ENCODE measurements around the gene NEGR1. TPM values are rescaled to one million over a fixed set of nuclear protein-coding genes. Genes with fewer than 3 reads are reported as not detected.

Gene NEGR1
- total RNA-seq, 1 experiment from 2014 or later: 0.05 TPM

DNA sequence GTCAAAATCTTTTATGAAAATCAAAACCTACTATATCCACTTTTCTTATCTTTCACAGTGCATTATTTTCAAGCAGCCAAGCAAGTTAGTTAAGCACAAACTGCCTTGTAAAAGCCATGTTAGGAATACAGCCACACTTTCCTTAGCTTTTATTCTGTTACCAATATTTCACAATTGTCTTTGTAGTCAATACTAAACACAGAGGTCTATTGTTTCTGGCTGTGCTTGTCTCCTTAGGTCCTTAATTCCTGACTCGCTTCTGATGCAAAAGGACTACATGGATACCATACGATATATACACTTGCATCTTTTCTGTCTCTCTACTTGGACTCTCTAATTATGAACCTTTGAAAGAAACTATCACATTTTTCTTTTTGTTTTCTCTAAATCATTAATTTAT, 331.8 kb downstream of the NEGR1 start (continued):
- TF ChIP-seq POLR2A (IDR thresholded peaks at IDR 0.05; ENCODE audit: borderline replicate concordance, extremely low read depth, insufficient read depth, insufficient read length) (no peak), ELF1 (IDR thresholded peaks at IDR 0.05; ENCODE audit: borderline replicate concordance, low read depth) (no peak), CEBPB (IDR thresholded peaks at IDR 0.05; ENCODE audit: low read depth) (no peak)

DNA sequence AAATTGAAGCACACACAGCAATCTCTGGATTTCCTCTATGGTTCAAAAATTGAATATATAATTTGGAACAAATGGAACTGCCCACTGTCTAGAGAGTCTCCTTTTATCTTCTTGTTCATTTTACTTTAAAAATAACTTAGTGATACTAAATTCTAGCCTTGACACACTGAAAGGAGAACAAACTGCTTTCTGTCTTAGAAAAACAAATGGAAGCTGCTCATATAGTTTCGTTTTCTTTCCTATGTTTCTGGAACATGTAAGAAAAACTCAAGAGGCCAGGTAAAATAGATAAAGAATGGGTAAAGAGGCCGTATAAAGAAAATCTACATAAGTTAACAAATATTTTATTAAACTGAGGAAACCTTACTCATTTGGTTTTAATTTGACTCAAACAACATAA, 332.7 kb downstream of the NEGR1 start:
- ChIA-PET RAD21 (ENCODE audit: low non-redundant PET in 1 of 2, low total read pairs in 2 of 2, uncharacterized antibody in 2 of 2, unreplicated experiment in 2 of 2) (no interaction called here), POLR2A (no interaction called here), CTCF (no interaction called here)
- Histone ChIP-seq H3K9me2 (ENCODE audit: insufficient read depth) (no peaks in the 10 kb centered on the region), H3K79me2 (ENCODE audit: insufficient read depth, low read length) (no peaks in the 10 kb centered on the region), H2AFZ (ENCODE audit: low read depth, low read length, poor library complexity, severe bottlenecking) (no peak overlapping the region), H3K27ac (ENCODE audit: low read depth, low read length) (no peak overlapping the region), H4K20me1 (ENCODE audit: insufficient read depth) (no peaks in the 10 kb centered on the region), H3K4me1 (ENCODE audit: control insufficient read depth in 1 of 2, insufficient read depth in 2 of 2, low read length in 2 of 2) (no peaks in the 10 kb centered on the region), H3K4me3 (replicated peaks in 1 of 2; ENCODE audit: low read depth in 1 of 2, low read length in 2 of 2) (no peak overlapping the region), H3K4me2 (ENCODE audit: low read length) (no peak overlapping the region), H3K9ac (ENCODE audit: low read length) (no peak overlapping the region), H3K27me3 (ENCODE audit: insufficient read depth, low read length) (no peaks in the 10 kb centered on the region), H3K9me3 (ENCODE audit: control insufficient read depth in 1 of 2, insufficient read depth in 1 of 2, low read depth in 1 of 2, low read length in 2 of 2) (peaks cover 4 to 6% of the 10 kb centered on the region in 2 experiments; a peak in 3 of 4 replicates), H3K36me3 (ENCODE audit: control insufficient read depth in 1 of 2, insufficient read depth in 2 of 2, low read length in 2 of 2) (no peaks in the 10 kb centered on the region)
- no peak for ATAC-seq
- no peak for DNase-seq (ENCODE audit: low read depth, low spot score)
- no TSS peak for BruUV-seq (replicated peaks)
- intact Hi-C loops (cut with micrococcal nuclease): no loop called here
- no peak for TF ChIP-seq TCF7L2 (IDR thresholded peaks at IDR 0.05; ENCODE audit: borderline replicate concordance, extremely low read depth, insufficient read depth, insufficient read length)
- no peak for TF ChIP-seq POLR2AphosphoS5 (IDR thresholded peaks at IDR 0.05; ENCODE audit: low read depth, low read length)
- no peak for TF ChIP-seq POLR2A (IDR thresholded peaks at IDR 0.05; ENCODE audit: borderline replicate concordance, extremely low read depth, insufficient read depth, insufficient read length)
- TF ChIP-seq RAD21 (IDR thresholded peaks at IDR 0.05; ENCODE audit: low read depth): no peak
- no peak for TF ChIP-seq JUND (IDR thresholded peaks at IDR 0.05)
- no peak for TF ChIP-seq SIN3A (IDR thresholded peaks at IDR 0.05; ENCODE audit: low read depth)
- TF ChIP-seq ZNF274 (IDR thresholded peaks at IDR 0.05; ENCODE audit: low read depth, low read length): no peak
- TF ChIP-seq, protein P1, sequence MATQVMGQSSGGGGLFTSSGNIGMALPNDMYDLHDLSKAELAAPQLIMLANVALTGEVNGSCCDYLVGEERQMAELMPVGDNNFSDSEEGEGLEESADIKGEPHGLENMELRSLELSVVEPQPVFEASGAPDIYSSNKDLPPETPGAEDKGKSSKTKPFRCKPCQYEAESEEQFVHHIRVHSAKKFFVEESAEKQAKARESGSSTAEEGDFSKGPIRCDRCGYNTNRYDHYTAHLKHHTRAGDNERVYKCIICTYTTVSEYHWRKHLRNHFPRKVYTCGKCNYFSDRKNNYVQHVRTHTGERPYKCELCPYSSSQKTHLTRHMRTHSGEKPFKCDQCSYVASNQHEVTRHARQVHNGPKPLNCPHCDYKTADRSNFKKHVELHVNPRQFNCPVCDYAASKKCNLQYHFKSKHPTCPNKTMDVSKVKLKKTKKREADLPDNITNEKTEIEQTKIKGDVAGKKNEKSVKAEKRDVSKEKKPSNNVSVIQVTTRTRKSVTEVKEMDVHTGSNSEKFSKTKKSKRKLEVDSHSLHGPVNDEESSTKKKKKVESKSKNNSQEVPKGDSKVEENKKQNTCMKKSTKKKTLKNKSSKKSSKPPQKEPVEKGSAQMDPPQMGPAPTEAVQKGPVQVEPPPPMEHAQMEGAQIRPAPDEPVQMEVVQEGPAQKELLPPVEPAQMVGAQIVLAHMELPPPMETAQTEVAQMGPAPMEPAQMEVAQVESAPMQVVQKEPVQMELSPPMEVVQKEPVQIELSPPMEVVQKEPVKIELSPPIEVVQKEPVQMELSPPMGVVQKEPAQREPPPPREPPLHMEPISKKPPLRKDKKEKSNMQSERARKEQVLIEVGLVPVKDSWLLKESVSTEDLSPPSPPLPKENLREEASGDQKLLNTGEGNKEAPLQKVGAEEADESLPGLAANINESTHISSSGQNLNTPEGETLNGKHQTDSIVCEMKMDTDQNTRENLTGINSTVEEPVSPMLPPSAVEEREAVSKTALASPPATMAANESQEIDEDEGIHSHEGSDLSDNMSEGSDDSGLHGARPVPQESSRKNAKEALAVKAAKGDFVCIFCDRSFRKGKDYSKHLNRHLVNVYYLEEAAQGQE (IDR thresholded peaks at IDR 0.05; ENCODE audit: low read depth): no peak
- no peak for TF ChIP-seq EZH2phosphoT487 (IDR thresholded peaks at IDR 0.05; ENCODE audit: borderline replicate concordance)
- TF ChIP-seq, protein P2, sequence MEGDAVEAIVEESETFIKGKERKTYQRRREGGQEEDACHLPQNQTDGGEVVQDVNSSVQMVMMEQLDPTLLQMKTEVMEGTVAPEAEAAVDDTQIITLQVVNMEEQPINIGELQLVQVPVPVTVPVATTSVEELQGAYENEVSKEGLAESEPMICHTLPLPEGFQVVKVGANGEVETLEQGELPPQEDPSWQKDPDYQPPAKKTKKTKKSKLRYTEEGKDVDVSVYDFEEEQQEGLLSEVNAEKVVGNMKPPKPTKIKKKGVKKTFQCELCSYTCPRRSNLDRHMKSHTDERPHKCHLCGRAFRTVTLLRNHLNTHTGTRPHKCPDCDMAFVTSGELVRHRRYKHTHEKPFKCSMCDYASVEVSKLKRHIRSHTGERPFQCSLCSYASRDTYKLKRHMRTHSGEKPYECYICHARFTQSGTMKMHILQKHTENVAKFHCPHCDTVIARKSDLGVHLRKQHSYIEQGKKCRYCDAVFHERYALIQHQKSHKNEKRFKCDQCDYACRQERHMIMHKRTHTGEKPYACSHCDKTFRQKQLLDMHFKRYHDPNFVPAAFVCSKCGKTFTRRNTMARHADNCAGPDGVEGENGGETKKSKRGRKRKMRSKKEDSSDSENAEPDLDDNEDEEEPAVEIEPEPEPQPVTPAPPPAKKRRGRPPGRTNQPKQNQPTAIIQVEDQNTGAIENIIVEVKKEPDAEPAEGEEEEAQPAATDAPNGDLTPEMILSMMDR (IDR thresholded peaks at IDR 0.05 in 2 of 3, conservative IDR thresholded peaks at IDR 0.05 in 1 of 3; ENCODE audit: borderline replicate concordance in 1 of 3, insufficient read depth in 1 of 3, low read depth in 2 of 3, low read length in 2 of 3): no peak
- TF ChIP-seq ZBTB33 (IDR thresholded peaks at IDR 0.05; ENCODE audit: extremely low read depth, insufficient replicate concordance, low read length): no peak
- no peak for TF ChIP-seq EGR1 (IDR thresholded peaks at IDR 0.05; ENCODE audit: low read depth)
